ENCODE data around the gene SGPP2. TPM values are rescaled to one million over a fixed set of nuclear protein-coding genes. Genes with fewer than 3 reads are reported as not detected.
A peak's percentile ranks its signal among the peaks of the same experiment; 100 is the strongest.

SGPP2 gene
- total RNA-seq, 3 donors from 2014 or later (not counting 1 experiment from before 2014, with no cell fraction given): 0.25 to 0.30 TPM; not detected in 1

DNA sequence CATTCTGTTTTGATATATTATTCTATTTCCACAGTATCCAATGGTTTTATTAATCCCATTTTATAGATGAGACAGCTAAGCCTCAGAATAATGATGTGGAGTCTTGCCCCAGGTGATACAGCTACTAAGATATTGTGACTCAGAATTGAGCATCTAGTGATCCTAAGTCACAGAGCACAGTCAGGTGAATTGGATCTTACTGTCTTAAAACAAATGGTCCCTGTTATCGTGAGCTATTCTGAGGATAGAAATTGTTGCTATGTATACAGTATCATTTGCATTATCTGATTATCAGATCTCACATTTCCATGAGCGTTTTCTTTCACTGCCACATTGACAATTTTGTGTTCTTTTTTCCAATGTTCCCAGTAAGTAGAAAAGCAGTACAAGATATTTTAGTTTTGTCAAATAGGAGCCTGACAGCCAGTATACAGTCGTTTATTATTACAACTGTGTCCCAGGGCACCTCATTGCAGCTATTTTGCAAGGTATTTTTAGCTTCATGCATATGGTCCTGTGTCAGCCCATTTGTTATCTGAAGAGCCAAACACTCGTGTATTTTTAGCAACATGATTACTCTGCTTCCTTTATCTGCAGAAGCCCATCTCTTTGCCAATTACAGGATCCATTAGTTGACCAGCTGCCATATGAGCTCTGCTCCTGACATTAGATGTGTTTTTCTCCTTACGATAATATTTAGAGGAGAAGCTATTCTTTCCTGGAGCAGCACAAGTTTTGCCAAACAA lies 25.1 kb upstream of the SGPP2 start:
- no peak overlapping the region for H3K4me3 ChIP-seq (ENCODE audit: low read length)
- H3K27me3 Mint-ChIP-seq (ENCODE audit: low read depth in 2 of 2): no peaks in the 10 kb centered on the region
- H3K9me3 ChIP-seq (ENCODE audit: control insufficient read depth, insufficient read depth, low read length): no peaks in the 10 kb centered on the region
- intact Hi-C loops (cut with micrococcal nuclease): no loop called here
- no peaks in the 10 kb centered on the region for H3K27me3 ChIP-seq (ENCODE audit: control insufficient read depth, insufficient read depth, low read length)
- TF ChIP-seq, protein P1, sequence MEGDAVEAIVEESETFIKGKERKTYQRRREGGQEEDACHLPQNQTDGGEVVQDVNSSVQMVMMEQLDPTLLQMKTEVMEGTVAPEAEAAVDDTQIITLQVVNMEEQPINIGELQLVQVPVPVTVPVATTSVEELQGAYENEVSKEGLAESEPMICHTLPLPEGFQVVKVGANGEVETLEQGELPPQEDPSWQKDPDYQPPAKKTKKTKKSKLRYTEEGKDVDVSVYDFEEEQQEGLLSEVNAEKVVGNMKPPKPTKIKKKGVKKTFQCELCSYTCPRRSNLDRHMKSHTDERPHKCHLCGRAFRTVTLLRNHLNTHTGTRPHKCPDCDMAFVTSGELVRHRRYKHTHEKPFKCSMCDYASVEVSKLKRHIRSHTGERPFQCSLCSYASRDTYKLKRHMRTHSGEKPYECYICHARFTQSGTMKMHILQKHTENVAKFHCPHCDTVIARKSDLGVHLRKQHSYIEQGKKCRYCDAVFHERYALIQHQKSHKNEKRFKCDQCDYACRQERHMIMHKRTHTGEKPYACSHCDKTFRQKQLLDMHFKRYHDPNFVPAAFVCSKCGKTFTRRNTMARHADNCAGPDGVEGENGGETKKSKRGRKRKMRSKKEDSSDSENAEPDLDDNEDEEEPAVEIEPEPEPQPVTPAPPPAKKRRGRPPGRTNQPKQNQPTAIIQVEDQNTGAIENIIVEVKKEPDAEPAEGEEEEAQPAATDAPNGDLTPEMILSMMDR (IDR thresholded peaks at IDR 0.05): no peak
- no peak overlapping the region for H3K4me3 Mint-ChIP-seq
- no peak overlapping the region for H3K27ac Mint-ChIP-seq
- no peak for DNase-seq
- 52% methylated on average over 3 of the region's 5 CpGs for WGBS (ENCODE audit: insufficient coverage)
- no peaks in the 10 kb centered on the region for H3K36me3 Mint-ChIP-seq
- no peaks in the 10 kb centered on the region for H3K4me1 ChIP-seq (ENCODE audit: control insufficient read depth, insufficient read depth, low read length)
- no peaks in the 10 kb centered on the region for H3K4me1 Mint-ChIP-seq
- no peak overlapping the region for H3K27ac ChIP-seq (ENCODE audit: low read length)
- H3K36me3 ChIP-seq (ENCODE audit: control insufficient read depth, insufficient read depth, low read length): no peaks in the 10 kb centered on the region
- ATAC-seq: no peak
- peaks cover 5 to 6% of the 10 kb centered on the region in 2 donors for H3K9me3 Mint-ChIP-seq

DNA sequence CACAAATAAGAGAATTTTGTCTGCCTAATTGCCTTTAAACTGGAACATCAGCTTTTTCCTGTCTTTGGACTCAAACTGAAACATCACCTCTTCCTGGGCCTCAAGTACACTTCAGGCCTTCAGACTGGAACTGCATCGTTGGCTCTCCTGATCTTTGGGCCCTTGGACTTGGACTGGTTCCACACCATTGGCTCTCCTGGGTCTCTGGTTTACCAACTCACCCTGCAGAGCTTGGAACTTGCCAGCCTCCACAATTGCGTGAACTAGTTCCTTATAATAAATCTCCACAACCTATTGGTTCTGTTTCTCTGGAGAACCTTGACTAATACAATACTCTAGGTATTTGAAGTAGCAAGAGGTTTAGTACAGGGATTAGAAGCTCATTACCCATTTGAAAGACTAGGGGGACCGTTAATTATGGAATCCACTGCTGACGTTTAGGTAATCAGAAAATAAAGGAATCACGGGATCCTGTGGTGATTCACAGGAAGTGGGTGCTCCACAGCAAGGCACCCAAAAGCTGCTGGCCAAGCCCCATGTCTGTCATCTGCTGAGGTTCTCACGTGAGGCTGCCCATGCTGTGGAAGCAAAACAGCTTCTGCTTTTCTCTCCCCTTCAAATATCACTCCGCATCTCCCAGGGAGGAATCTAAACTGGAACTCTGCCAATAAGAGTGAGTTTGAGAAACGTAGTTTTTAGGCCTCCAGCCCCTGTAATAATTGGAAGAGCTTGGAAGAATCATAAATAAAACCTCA lies 20.0 kb upstream of the SGPP2 start:
- Histone ChIP-seq H3K4me3 (ENCODE audit: low read length) (no peak overlapping the region), H3K27ac (ENCODE audit: low read length) (no peak overlapping the region), H3K36me3 (ENCODE audit: control insufficient read depth, insufficient read depth, low read length) (no peaks in the 10 kb centered on the region), H3K4me1 (ENCODE audit: control insufficient read depth, insufficient read depth, low read length) (no peaks in the 10 kb centered on the region), H3K9me3 (ENCODE audit: control insufficient read depth, insufficient read depth, low read length) (no peaks in the 10 kb centered on the region), H3K27me3 (ENCODE audit: control insufficient read depth, insufficient read depth, low read length) (no peaks in the 10 kb centered on the region)
- intact Hi-C loops (cut with micrococcal nuclease): no loop called here
- TF ChIP-seq, protein P1 (IDR thresholded peaks at IDR 0.05): no peak
- Mint-ChIP-seq H3K27ac (no peak overlapping the region), H3K36me3 (no peaks in the 10 kb centered on the region), H3K4me1 (no peaks in the 10 kb centered on the region), H3K4me3 (no peak overlapping the region), H3K9me3 (peaks cover 3 to 7% of the 10 kb centered on the region in 2 donors), H3K27me3 (ENCODE audit: low read depth in 2 of 2) (no peaks in the 10 kb centered on the region)
- 20% methylated on average over 5 of the region's 8 CpGs for WGBS (ENCODE audit: insufficient coverage)
- ATAC-seq (no peak), DNase-seq (peak in 1 of 2 donors; percentile 4)

DNA sequence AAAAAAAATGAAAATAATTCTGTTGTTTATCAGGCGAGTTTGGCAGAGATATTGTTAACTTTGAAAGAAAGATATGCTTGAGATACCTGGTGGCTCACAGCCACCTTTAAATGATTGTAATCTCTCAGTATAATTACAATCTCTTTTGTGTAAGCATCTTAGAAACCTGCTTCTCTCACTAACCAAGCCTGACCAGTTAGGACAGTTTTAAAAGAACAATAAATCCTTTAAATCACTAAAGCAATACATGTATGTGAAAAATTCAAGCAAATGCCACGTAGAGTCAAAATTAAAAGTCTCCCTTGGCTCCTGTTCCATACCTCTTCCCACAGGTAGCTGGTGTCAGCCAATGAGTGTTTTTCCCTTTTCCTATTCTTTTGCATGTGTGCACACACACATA lies 15.7 kb upstream of the SGPP2 start:
- H3K36me3 Mint-ChIP-seq: no peaks in the 10 kb centered on the region
- 68% methylated on average over 2 of the region's 2 CpGs for WGBS (ENCODE audit: insufficient coverage)
- H3K27me3 ChIP-seq (ENCODE audit: control insufficient read depth, insufficient read depth, low read length): no peaks in the 10 kb centered on the region
- no peak overlapping the region for H3K27ac Mint-ChIP-seq
- H3K9me3 Mint-ChIP-seq: peaks cover 2 to 5% of the 10 kb centered on the region in 2 donors
- H3K9me3 ChIP-seq (ENCODE audit: control insufficient read depth, insufficient read depth, low read length): peaks cover 4% of the 10 kb centered on the region
- no peak overlapping the region for H3K27ac ChIP-seq (ENCODE audit: low read length)
- no peak for ATAC-seq
- TF ChIP-seq, protein P1 (IDR thresholded peaks at IDR 0.05): no peak
- H3K4me1 Mint-ChIP-seq: no peaks in the 10 kb centered on the region
- H3K36me3 ChIP-seq (ENCODE audit: control insufficient read depth, insufficient read depth, low read length): no peaks in the 10 kb centered on the region
- H3K4me3 ChIP-seq (ENCODE audit: low read length): no peak overlapping the region
- H3K4me3 Mint-ChIP-seq: no peak overlapping the region
- H3K4me1 ChIP-seq (ENCODE audit: control insufficient read depth, insufficient read depth, low read length): no peaks in the 10 kb centered on the region
- H3K27me3 Mint-ChIP-seq (ENCODE audit: low read depth in 2 of 2): no peaks in the 10 kb centered on the region
- DNase-seq: no peak
- intact Hi-C loops (cut with micrococcal nuclease): no loop called here
